HL-60 (cell line): ENCODE measurements around the gene PLD5.

Experiments
- DNase-seq, 2 experiments: peaks; one replicate each; pipeline ENCODE4 v3.0.0-alpha.2; 2010 to 2020; ENCODE audit warnings: low read depth in 1 of 2, low spot score in 1 of 2
- H3K27ac ChIP-seq: fragments of 250-450 bp; sonication (Bioruptor Pico); replicated peaks from 2 replicates; pipeline ENCODE4 v1.5.1; 2020; ENCODE audit warnings: mild to moderate bottlenecking, moderate library complexity
- H3K27me3 ChIP-seq: fragments of 250-450 bp; sonication (Bioruptor Pico); 2 replicates; pipeline ENCODE4 v1.5.1; 2021; ENCODE audit warnings: mild to moderate bottlenecking, moderate library complexity; ENCODE audit not compliant: insufficient read depth, poor library complexity, severe bottlenecking
- H3K4me3 ChIP-seq: replicated peaks from 2 replicates; pipeline ENCODE4 v1.5.1; 2011; ENCODE audit warnings: mild to moderate bottlenecking, control low read depth, low read length; ENCODE audit not compliant: insufficient read depth
- GABPA ChIP-seq: IDR thresholded peaks from 2 replicates; pipeline ENCODE4 v1.6.1; 2012; ENCODE audit warnings: low read depth
- POLR2AphosphoS5 ChIP-seq: IDR thresholded peaks from 2 replicates; pipeline ENCODE4 v1.6.1; 2012; ENCODE audit warnings: low read depth
- SPI1 ChIP-seq: IDR thresholded peaks from 2 replicates; pipeline ENCODE4 v1.6.1; 2012; ENCODE audit warnings: low read depth, mild to moderate bottlenecking, borderline replicate concordance
- TF ChIP-seq, protein P1 (sequence below): IDR thresholded peaks from one replicate; pipeline ENCODE4 v1.5.1; 2011; ENCODE audit warnings: low read length, control low read depth, inconsistent platforms; ENCODE audit not compliant: insufficient read depth
- TF ChIP-seq, protein P2 (sequence below): IDR thresholded peaks from 2 replicates; pipeline ENCODE4 v1.6.1; 2012; ENCODE audit warnings: low read depth; ENCODE audit not compliant: insufficient replicate concordance

PLD5 gene

DNA sequence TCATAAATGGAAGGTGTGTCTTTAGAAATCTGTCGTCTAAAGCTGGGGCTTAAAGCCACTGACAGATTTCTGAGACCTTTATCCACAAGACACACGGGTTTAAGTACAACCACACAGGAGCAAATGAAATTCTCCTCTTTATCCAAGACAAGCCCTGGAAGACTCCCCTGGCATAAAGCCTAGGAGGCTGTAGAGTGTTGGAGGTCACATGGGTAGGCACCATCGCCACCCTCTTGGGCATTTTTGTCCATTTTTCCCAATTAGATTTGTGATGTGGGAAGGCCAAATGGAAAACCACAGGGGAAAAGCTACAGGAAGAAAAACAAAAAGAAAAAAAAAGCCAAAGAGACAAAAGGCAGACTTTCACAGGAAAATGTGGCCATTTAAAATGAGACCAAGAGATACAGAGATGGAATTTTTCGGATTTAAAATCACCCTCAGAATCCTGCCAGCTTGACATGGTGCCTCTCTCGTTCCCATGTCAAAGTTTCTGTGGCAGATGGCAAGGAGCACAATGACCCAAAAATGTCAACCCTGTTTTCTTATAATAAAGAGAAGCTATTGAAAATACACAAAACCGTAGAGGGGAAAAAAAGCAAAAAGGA lies 91.9 kb downstream of the PLD5 start:
- H3K4me3 ChIP-seq: no peak overlapping the region
- TF ChIP-seq POLR2AphosphoS5 (no peak), SPI1 (no peak), GABPA (no peak)
- TF ChIP-seq, protein P1, sequence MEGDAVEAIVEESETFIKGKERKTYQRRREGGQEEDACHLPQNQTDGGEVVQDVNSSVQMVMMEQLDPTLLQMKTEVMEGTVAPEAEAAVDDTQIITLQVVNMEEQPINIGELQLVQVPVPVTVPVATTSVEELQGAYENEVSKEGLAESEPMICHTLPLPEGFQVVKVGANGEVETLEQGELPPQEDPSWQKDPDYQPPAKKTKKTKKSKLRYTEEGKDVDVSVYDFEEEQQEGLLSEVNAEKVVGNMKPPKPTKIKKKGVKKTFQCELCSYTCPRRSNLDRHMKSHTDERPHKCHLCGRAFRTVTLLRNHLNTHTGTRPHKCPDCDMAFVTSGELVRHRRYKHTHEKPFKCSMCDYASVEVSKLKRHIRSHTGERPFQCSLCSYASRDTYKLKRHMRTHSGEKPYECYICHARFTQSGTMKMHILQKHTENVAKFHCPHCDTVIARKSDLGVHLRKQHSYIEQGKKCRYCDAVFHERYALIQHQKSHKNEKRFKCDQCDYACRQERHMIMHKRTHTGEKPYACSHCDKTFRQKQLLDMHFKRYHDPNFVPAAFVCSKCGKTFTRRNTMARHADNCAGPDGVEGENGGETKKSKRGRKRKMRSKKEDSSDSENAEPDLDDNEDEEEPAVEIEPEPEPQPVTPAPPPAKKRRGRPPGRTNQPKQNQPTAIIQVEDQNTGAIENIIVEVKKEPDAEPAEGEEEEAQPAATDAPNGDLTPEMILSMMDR: no peak
- TF ChIP-seq, protein P2, sequence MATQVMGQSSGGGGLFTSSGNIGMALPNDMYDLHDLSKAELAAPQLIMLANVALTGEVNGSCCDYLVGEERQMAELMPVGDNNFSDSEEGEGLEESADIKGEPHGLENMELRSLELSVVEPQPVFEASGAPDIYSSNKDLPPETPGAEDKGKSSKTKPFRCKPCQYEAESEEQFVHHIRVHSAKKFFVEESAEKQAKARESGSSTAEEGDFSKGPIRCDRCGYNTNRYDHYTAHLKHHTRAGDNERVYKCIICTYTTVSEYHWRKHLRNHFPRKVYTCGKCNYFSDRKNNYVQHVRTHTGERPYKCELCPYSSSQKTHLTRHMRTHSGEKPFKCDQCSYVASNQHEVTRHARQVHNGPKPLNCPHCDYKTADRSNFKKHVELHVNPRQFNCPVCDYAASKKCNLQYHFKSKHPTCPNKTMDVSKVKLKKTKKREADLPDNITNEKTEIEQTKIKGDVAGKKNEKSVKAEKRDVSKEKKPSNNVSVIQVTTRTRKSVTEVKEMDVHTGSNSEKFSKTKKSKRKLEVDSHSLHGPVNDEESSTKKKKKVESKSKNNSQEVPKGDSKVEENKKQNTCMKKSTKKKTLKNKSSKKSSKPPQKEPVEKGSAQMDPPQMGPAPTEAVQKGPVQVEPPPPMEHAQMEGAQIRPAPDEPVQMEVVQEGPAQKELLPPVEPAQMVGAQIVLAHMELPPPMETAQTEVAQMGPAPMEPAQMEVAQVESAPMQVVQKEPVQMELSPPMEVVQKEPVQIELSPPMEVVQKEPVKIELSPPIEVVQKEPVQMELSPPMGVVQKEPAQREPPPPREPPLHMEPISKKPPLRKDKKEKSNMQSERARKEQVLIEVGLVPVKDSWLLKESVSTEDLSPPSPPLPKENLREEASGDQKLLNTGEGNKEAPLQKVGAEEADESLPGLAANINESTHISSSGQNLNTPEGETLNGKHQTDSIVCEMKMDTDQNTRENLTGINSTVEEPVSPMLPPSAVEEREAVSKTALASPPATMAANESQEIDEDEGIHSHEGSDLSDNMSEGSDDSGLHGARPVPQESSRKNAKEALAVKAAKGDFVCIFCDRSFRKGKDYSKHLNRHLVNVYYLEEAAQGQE: no peak

DNA sequence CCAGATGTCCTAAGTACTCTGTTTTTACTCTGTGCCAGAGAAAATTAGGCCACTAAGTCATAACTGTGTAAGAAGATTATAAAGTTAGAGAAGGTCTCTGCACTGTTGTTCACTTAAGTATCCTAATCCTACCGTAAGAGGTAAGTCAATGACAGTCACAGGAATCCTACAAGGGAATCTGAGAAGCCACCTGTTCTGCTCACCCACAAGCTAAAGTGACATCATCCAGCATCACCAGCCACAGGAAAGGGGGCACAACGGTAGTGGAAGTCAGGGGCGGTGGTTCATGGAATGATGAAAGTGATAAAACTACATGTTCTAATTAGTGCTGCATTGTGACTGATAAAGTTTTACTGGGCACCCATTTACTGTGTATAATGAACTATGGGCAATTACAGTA lies 92.7 kb downstream of the PLD5 start:
- no peak overlapping the region for H3K27ac ChIP-seq
- H3K4me3 ChIP-seq: no peak overlapping the region
- no peak for TF ChIP-seq POLR2AphosphoS5
- TF ChIP-seq, protein P2: no peak
- TF ChIP-seq, protein P1: no peak
- TF ChIP-seq SPI1: no peak
- no peak for TF ChIP-seq GABPA
- no peak for DNase-seq
- H3K27me3 ChIP-seq: no peaks in the 10 kb centered on the region

More for the DNA sequence above, 91.9 kb downstream of the PLD5 start:
- no peak for DNase-seq
- Histone ChIP-seq H3K27me3 (no peaks in the 10 kb centered on the region), H3K27ac (no peak overlapping the region)

DNA sequence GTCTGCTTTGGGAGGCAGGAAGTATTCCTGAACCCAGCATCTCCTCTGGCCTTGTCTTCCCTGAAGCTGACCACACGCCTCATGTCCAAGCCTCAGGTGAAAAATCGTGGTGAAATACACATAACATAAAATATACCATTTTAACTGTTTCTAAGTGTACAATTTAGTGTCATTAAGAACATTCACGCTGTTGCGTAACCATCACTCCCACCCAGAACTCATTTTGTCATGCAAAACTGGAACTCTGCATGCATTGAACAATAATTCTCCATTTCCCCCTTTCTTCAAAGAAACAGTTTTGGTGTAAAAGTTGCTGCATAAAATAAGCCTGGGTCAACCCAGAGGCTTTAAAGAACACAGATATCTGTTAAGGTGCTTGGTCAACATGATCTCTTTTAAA lies 93.5 kb downstream of the PLD5 start:
- TF ChIP-seq POLR2AphosphoS5 (no peak), SPI1 (no peak), GABPA (no peak)
- TF ChIP-seq, protein P2: no peak
- TF ChIP-seq, protein P1: no peak
- no peak overlapping the region for H3K27ac ChIP-seq
- no peak for DNase-seq

More for the DNA sequence above, 93.5 kb downstream of the PLD5 start:
- H3K4me3 ChIP-seq: no peak overlapping the region
- H3K27me3 ChIP-seq: no peaks in the 10 kb centered on the region
